ENCODE data around the gene ITPR2.
A peak's percentile ranks its signal among the peaks of the same experiment; 100 is the strongest.

The ITPR2 gene

DNA sequence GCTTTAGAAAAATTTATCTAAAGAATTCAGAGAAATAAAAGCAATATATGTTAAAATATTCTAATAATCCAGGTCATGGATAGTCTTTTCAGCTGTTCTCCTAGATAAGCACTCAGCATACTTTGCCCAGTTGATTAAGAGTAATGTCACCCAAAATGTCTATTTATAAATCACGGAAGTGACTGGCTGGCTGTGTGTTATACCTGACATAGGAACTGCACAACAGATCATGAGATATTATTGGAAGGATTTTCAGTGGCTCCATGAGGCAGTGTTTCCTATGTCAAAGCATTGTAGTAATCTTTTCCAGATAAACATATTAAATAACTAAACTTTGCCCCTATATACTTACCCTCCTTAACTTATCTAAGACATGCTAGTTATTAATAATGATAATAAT lies 128.8 kb downstream of the ITPR2 start:
- TF ChIP-seq, protein P1, sequence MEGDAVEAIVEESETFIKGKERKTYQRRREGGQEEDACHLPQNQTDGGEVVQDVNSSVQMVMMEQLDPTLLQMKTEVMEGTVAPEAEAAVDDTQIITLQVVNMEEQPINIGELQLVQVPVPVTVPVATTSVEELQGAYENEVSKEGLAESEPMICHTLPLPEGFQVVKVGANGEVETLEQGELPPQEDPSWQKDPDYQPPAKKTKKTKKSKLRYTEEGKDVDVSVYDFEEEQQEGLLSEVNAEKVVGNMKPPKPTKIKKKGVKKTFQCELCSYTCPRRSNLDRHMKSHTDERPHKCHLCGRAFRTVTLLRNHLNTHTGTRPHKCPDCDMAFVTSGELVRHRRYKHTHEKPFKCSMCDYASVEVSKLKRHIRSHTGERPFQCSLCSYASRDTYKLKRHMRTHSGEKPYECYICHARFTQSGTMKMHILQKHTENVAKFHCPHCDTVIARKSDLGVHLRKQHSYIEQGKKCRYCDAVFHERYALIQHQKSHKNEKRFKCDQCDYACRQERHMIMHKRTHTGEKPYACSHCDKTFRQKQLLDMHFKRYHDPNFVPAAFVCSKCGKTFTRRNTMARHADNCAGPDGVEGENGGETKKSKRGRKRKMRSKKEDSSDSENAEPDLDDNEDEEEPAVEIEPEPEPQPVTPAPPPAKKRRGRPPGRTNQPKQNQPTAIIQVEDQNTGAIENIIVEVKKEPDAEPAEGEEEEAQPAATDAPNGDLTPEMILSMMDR (IDR thresholded peaks at IDR 0.05; ENCODE audit: low read depth, low read length, missing control alignments), result no peak
- H3K4me3 ChIP-seq (replicated peaks; ENCODE audit: low read depth, low read length), result no peak overlapping the region
- no peak for DNase-seq (ENCODE audit: extremely low read depth, low read depth)

DNA sequence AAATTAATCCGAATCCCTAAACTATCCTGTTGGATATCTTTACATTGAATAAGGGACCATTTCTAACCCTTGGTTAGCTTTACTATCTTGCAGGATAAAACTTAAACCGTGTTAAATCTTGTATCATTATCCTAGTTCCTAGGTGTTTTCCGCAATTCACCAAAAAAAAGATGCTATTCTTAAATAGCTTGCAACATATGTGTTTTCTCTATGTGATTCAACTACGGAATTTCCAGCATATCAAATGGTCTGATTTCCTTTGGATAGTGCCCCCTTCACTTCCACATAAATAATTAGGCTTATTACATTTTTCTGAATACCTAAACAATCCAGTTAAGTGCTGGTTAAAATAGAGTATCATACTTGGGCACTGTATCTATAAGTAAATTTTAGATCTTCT lies 130.3 kb downstream of the ITPR2 start:
- H3K4me3 ChIP-seq (replicated peaks; ENCODE audit: low read depth, low read length), result no peak overlapping the region
- no peak for DNase-seq (ENCODE audit: extremely low read depth, low read depth)
- TF ChIP-seq, protein P1 (IDR thresholded peaks at IDR 0.05; ENCODE audit: low read depth, low read length, missing control alignments), result no peak

DNA sequence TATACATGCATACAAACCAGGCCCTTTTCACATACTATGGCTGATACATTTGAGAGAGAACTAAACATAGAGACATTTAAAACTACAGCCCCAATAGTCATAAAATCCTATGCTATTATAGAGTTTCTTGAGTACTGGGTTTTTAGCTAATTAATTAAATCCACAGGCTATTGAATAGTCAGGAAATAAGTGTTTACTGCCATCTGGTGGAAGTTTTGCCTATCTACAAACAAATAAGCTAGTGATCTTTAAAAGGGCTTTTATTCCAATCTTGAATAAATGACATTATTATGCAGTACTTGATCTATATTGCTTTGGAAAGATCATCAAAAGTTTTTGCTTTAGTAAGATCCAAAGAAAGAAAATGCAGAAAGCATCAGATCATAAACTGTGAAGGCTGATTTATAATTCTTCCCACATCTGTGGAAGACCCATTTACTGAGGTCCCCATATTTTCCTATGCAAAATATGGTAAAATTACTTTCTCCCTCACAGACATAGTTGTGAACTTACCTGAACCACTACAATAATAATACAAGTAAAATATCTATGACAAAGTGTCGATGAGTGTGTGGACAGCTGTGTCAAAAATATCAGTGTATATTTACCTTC lies 131.3 kb downstream of the ITPR2 start:
- TF ChIP-seq, protein P1 (IDR thresholded peaks at IDR 0.05; ENCODE audit: low read depth, low read length, missing control alignments), result peak; percentile 38
- DNase-seq (ENCODE audit: extremely low read depth, low read depth), result no peak

DNA sequence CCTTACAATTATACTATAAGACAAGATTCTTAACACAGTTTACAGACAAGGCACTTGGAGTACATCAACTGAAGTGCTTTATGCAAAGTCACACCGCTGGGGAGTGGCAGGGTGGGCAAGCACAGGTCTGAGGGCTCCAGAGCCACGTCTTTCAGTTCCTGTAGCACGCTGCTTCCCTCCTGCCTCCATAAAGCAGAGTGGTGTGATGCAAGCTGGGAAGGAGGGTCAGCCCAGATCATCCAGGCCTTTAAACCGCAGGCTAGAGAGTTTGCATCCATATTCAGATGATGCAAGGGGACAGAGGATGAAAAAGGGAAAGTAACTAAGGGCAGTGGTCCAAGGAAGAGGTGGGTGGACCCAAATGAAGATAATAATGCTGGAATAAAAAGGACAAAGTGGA lies 132.6 kb downstream of the ITPR2 start:
- no peak overlapping the region for H3K4me3 ChIP-seq (replicated peaks; ENCODE audit: low read depth, low read length)
- TF ChIP-seq, protein P1 (IDR thresholded peaks at IDR 0.05; ENCODE audit: low read depth, low read length, missing control alignments), result no peak
- no peak for DNase-seq (ENCODE audit: extremely low read depth, low read depth)

More for the DNA sequence above, 131.3 kb downstream of the ITPR2 start:
- no peak overlapping the region for H3K4me3 ChIP-seq (replicated peaks; ENCODE audit: low read depth, low read length)

DNA sequence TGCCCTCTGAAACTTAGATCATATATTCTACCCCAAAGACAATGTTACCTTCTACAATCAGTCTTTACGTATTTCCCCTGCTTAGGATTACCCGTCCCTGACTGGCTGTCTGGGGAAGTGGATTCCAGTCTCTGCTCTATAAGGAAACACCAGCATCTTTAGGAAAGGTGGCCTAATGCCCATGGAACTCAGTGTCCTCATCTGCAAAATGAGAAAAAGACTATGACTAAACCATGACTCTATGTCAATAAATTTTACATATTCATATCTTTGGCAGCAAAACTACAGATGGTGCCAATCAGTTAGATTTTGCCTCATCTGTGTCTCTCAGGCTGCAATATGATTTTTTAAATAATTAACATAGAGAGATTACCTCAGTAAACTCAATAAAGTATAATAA lies 133.8 kb downstream of the ITPR2 start:
- TF ChIP-seq, protein P1 (IDR thresholded peaks at IDR 0.05; ENCODE audit: low read depth, low read length, missing control alignments), result no peak
- DNase-seq (ENCODE audit: extremely low read depth, low read depth), result no peak
- H3K4me3 ChIP-seq (replicated peaks; ENCODE audit: low read depth, low read length), result no peak overlapping the region

DNA sequence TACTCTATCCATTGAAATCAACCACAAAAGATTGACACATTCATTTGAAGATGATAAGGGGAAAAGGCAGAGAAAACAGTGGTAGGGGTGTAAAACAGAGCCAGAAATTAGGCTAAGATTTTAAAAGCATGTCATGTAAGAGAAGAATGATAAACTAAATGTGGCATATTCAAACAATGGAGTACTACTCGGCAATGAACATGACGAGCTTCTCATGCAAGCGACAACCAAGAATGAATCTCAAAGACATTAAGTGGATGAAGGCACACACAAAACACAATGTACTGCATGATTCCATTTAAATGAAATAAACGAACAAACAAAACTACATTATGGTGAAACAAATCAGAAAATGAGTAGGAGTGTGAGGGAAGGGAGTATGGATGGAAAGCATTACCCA lies 134.8 kb downstream of the ITPR2 start:
- TF ChIP-seq, protein P1 (IDR thresholded peaks at IDR 0.05; ENCODE audit: low read depth, low read length, missing control alignments), result no peak
- DNase-seq (ENCODE audit: extremely low read depth, low read depth), result no peak
- no peak overlapping the region for H3K4me3 ChIP-seq (replicated peaks; ENCODE audit: low read depth, low read length)

DNA sequence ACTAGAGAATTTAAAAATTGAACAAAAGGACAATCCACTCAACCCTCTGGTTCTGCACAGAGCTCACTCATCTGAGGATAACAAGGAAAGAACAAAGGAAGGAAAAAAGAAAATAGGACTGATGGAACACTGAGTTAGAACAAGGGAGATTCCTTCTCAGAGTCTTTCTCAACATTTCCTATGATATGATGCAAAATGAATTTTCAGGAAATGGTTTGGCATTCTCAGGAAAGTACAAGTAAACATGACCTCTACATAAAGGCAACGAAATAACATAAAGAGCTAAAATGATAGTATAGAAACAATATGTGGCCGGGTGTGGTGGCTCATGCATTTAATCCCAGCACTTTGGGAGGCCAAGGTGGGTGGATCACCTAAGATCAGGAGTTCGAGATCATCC lies 135.8 kb downstream of the ITPR2 start:
- DNase-seq (ENCODE audit: extremely low read depth, low read depth), result no peak
- TF ChIP-seq, protein P1 (IDR thresholded peaks at IDR 0.05; ENCODE audit: low read depth, low read length, missing control alignments), result no peak
- H3K4me3 ChIP-seq (replicated peaks; ENCODE audit: low read depth, low read length), result no peak overlapping the region

Measured in HFF-Myc (cell line).